Mesodermal cell (in vitro differentiated cells): Measurements from ENCODE around the gene FAAH.

ENCODE experiments used
- H3K27ac ChIP-seq: 2 replicates; pipeline ENCODE4 v1.7.0; 2013; ENCODE audit warnings: mild to moderate bottlenecking, low read depth, low read length, moderate library complexity; ENCODE audit not compliant: severe bottlenecking
- H3K36me3 ChIP-seq: 2 replicates; pipeline ENCODE4 v1.7.1; 2013; ENCODE audit warnings: mild to moderate bottlenecking, low read length, moderate library complexity; ENCODE audit not compliant: control insufficient read depth, insufficient read depth
- H3K4me1 ChIP-seq: one replicate; pipeline ENCODE4 v1.7.1; 2013; ENCODE audit warnings: mild to moderate bottlenecking, low read length; ENCODE audit not compliant: insufficient read depth, control insufficient read depth, poor library complexity, severe bottlenecking
- H3K4me3 ChIP-seq: 2 replicates; pipeline ENCODE4 v1.7.0; 2013; ENCODE audit warnings: low read length, control low read depth, mild to moderate bottlenecking; ENCODE audit not compliant: insufficient read depth, poor library complexity, severe bottlenecking; ENCODE audit errors: extremely low read depth
- H3K9me3 ChIP-seq: 2 replicates; pipeline ENCODE4 v1.7.1; 2013; ENCODE audit warnings: mild to moderate bottlenecking, low read length, moderate library complexity; ENCODE audit not compliant: control insufficient read depth
- WGBS, 2 experiments: methylation state at CpG; one replicate each; pipeline ENCODE4 v1.1.5; 2013; ENCODE audit warnings: missing lambda C conversion rate in 2 of 2; ENCODE audit not compliant: insufficient coverage in 2 of 2; 5-methylcytosine and 5-hydroxymethylcytosine counted together

FAAH gene

DNA sequence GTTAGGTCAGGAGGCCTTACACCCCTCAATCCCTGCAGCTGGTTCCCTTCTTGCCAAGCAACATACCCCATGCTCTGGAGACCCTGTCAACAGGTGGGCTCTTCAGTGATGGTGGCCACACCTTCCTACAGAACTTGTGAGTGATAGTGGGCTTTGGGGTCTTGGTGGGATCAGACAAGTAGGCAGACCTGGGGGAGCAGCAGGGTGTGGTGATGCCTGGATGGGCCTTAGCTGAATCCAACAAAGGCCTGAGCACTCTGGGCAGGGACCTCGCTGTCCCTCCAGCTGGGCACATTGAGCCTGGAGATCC lies 14.9 kb downstream of the FAAH start:
- no peak overlapping the region for H3K27ac ChIP-seq
- H3K9me3 ChIP-seq = no peaks in the 10 kb centered on the region
- H3K4me3 ChIP-seq = no peak overlapping the region
- no peaks in the 10 kb centered on the region for H3K4me1 ChIP-seq
- 86% methylated on average over 1 of the region's 1 CpG; no CpG with 5 or more reads in 1 of the 2 experiments for WGBS, 2 experiments
- H3K36me3 ChIP-seq = no peaks in the 10 kb centered on the region

DNA sequence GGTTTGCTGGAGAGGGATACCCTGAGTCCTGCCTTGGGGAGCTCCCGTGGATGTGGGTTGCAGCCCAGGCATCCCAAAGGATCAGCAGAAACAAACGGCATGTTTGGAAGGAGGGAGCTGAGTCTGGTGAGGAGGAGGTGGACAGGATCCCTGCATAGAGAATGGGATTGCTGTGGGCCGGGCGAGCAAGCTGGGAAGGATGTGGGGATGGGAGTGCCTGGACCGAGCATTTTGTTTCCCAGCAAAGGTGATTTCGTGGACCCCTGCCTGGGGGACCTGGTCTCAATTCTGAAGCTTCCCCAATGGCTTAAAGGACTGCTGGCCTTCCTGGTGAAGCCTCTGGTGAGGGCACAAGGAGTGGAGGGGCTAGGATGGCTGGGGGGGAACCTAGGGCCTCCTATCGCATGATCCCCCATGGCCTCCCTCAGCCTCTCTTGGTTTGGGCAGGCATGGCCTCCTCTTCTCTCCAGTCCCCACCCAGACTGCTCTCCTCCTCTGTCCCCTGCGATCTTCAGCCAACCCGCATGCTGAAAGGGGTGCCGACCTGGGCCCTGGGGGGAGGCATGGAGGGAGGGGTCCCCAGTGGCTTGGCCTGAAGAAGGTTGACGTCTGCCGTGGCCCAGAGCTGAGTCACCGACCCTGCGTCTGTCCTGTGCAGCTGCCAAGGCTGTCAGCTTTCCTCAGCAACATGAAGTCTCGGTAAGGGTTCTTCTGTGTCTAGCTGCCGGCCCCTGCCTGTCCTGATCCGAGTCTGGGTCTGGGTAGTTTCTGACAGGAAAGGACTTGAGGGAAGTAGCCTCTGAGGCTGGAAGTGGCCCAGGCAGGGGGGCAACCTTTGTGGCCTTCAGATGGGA lies 16.3 kb downstream of the FAAH start:
- no peak overlapping the region for H3K27ac ChIP-seq
- 90 to 94% methylated on average over 13 to 14 of the region's 17 CpGs for WGBS, 2 experiments
- no peaks in the 10 kb centered on the region for H3K9me3 ChIP-seq
- no peaks in the 10 kb centered on the region for H3K4me1 ChIP-seq
- no peaks in the 10 kb centered on the region for H3K36me3 ChIP-seq
- H3K4me3 ChIP-seq = no peak overlapping the region

DNA sequence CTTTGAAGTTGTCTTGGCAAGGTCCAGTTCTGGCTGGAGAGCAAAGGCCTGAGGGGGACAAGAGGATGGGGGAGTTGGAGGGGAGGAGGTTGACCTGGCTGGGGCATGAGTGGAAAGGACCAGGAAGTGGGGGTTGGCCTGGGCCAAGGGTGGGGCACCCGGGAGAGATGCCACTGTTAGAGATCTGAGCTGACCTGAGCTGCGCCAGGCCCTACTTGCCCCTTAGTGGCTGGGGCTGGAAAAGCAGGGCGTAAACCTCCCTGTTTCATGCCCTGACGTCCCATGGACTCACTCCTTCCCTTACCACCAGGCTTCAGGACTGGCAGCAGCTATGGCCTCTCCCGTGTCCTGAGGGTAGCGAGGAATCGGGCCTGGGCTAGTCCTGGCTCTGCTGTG lies 16.9 kb downstream of the FAAH start:
- WGBS, 2 experiments = 84 to 95% methylated on average over 6 of the region's 7 CpGs

DNA sequence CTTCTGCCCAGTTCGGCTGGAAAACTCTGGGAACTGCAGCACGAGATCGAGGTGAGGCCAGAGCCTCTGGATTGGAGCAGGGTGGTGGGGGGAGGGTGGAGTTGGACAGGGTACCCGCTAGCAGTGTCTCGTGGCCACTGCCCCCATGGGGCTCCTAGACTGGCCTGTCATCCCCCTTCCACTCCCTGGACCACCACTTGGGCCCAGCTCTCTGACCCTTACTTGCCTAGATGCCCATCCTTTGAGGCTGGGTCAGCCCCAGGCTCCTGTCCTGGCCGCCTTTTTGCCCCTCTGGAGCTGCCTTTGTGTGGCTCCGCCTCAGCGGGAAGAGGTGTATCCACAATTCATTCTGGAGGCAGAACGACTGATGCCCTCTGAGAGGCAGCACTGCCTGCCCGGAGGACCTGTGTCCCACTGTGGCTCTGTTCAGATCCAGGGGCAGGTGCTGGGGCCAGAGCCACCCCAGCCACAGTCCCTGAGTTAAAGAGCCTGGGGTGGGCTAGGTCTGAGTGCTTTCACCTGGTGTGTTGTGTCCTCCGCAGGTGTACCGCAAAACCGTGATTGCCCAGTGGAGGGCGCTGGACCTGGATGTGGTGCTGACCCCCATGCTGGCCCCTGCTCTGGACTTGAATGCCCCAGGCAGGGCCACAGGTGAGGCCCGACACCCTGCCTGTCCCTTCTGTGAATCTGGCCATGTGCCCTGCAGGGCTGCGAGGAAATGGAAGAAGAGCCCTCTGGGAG lies 17.7 kb downstream of the FAAH start:
- Histone ChIP-seq H3K4me1 (no peaks in the 10 kb centered on the region), H3K27ac (no peak overlapping the region), H3K36me3 (no peaks in the 10 kb centered on the region), H3K9me3 (no peaks in the 10 kb centered on the region), H3K4me3 (no peak overlapping the region)
- 82% methylated on average over 15 to 16 of the region's 16 CpGs for WGBS, 2 experiments

More for the DNA sequence above, 16.9 kb downstream of the FAAH start:
- H3K4me1 ChIP-seq = no peaks in the 10 kb centered on the region
- no peak overlapping the region for H3K27ac ChIP-seq
- no peaks in the 10 kb centered on the region for H3K9me3 ChIP-seq
- no peak overlapping the region for H3K4me3 ChIP-seq
- no peaks in the 10 kb centered on the region for H3K36me3 ChIP-seq

DNA sequence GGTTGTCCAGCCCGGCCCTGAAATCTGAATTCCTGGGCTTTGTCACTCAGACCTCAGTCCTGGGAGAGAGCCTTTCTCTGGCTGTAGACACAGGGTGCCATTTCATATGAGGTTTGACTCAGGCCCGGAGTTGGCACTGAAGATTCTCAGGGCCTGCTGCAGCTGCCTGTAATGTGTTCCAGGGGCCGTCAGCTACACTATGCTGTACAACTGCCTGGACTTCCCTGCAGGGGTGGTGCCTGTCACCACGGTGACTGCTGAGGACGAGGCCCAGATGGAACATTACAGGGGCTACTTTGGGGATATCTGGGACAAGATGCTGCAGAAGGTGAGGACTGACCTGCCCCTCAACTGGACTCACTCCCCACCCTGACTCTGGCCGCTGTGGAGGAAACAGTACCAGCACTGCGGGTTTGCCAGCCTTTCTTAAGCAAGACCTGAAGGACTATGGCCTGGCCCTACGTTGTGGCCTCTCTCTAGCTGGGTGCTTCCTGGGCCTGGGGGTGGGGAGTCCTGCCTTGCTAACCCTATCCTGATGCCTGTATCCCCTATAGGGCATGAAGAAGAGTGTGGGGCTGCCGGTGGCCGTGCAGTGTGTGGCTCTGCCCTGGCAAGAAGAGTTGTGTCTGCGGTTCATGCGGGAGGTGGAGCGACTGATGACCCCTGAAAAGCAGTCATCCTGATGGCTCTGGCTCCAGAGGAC lies 18.9 kb downstream of the FAAH start:
- Histone ChIP-seq H3K36me3 (no peaks in the 10 kb centered on the region), H3K9me3 (no peaks in the 10 kb centered on the region), H3K4me1 (no peaks in the 10 kb centered on the region), H3K4me3 (no peak overlapping the region), H3K27ac (no peak overlapping the region)
- 93 to 94% methylated on average over 9 of the region's 13 CpGs for WGBS, 2 experiments

DNA sequence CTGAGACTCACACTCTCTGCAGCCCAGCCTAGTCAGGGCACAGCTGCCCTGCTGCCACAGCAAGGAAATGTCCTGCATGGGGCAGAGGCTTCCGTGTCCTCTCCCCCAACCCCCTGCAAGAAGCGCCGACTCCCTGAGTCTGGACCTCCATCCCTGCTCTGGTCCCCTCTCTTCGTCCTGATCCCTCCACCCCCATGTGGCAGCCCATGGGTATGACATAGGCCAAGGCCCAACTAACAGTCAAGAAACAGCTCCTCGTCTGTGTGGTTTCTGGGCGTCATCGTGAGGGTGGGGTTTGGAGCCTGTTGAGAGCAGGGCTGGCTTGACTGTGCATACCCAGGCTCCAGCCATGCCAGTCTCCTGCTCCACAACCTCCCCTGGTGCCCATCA lies 19.5 kb downstream of the FAAH start:
- Histone ChIP-seq H3K9me3 (no peaks in the 10 kb centered on the region), H3K4me3 (no peak overlapping the region), H3K4me1 (no peaks in the 10 kb centered on the region), H3K27ac (no peak overlapping the region), H3K36me3 (no peaks in the 10 kb centered on the region)
- 83 to 87% methylated on average over 1 to 3 of the region's 7 CpGs for WGBS, 2 experiments

DNA sequence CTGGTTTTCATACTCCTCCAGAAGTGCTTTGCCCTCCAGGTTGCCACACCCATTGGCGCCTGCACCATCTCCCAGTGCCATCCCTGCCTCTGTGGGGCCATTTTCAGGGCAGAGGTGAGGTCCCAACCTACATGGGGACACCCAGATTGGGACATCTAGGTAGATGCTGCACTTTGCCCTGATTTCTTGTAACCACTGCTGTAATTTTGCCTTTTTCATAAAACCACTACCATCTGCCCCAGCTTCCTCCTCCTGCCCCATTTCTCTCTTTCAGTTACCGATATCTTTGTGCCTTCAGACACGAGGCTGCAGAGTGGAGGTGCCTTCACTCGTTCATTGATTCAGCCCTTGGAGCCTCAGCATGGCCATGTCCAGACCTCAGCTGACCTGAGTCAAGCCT lies 21.4 kb downstream of the FAAH start:
- no peaks in the 10 kb centered on the region for H3K9me3 ChIP-seq
- 78 to 87% methylated on average over 4 of the region's 4 CpGs for WGBS, 2 experiments
- no peak overlapping the region for H3K4me3 ChIP-seq
- no peaks in the 10 kb centered on the region for H3K36me3 ChIP-seq
- no peak overlapping the region for H3K27ac ChIP-seq
- no peaks in the 10 kb centered on the region for H3K4me1 ChIP-seq

DNA sequence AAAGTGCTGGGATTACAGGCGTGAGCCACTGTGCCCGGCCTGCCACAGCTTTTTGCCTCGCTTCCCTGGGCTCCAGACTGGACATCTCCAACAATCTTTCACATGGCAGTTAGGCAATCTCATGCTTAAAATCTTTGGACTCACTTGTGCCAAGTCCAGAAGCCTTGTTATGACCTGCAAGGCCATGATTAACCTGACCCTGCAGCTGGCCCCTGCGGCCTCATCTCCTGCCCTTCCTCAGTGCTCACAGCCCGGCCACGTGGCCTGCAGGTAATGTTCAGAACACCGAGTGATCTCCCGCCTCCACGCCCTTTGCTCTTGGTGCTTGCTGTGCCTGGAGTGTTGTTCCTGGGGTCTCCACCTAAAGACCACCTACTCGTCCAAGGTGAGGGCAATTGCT lies 24.9 kb downstream of the FAAH start:
- Histone ChIP-seq H3K4me1 (no peaks in the 10 kb centered on the region), H3K36me3 (no peaks in the 10 kb centered on the region), H3K27ac (no peak overlapping the region)

DNA sequence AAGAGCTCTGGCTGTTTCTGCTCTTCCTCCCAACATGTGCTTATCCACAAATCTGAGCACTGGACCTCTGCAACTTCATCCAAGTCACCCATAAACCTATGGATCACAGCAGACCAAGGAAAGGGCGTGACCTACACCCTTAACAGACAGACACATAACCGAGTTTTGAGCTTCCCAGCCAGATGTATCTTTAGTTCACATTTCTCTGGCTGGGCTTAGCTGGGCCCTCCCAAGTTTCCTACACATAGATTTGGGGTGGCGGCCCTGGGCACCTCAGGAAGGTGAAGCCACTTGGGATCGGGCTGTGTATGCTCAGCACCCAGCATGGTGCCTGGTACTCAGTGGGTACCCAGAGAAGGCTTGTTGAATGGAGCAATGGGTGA lies 26.4 kb downstream of the FAAH start:
- H3K9me3 ChIP-seq = no peaks in the 10 kb centered on the region
- H3K36me3 ChIP-seq = no peaks in the 10 kb centered on the region
- no peak overlapping the region for H3K27ac ChIP-seq
- H3K4me1 ChIP-seq = no peaks in the 10 kb centered on the region
- 71 to 96% methylated on average over 2 to 3 of the region's 4 CpGs for WGBS, 2 experiments
- H3K4me3 ChIP-seq = no peak overlapping the region

More for the DNA sequence above, 24.9 kb downstream of the FAAH start:
- 87 to 91% methylated on average over 9 to 10 of the region's 10 CpGs for WGBS, 2 experiments
- Histone ChIP-seq H3K4me3 (no peak overlapping the region), H3K9me3 (no peaks in the 10 kb centered on the region)

DNA sequence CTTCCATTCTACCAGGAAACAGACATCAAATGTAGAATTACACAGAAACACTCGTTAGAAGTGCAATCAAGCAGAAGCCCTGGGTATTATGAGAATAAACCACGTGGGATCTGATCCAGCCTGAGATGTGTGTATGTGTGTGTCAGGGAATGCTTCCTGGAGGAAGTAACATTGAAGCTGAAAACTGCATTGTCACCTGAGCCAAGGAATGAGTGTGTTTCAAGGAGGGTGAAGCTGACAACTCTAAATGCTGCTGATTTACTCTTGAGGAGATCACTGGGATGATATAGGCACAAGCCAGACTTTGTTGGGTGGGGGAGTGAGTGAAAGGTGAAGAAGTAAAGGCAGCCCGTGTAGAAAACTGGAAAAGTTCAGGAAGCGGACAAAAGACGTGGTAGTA lies 27.6 kb downstream of the FAAH start:
- Histone ChIP-seq H3K9me3 (no peaks in the 10 kb centered on the region), H3K4me1 (no peaks in the 10 kb centered on the region), H3K4me3 (no peak overlapping the region), H3K36me3 (no peaks in the 10 kb centered on the region), H3K27ac (no peak overlapping the region)
- 78 to 79% methylated on average over 3 to 4 of the region's 5 CpGs for WGBS, 2 experiments
